Skin epidermis (tissue), 12 donors: Measurements from ENCODE around the gene GLO1.

Experiments
- H3K27ac ChIP-seq, 21 experiments: fragments of 200-600 bp; sonication (generic) in 11 of 21; one replicate each; pipeline ENCODE4 v1.5.0; 2020; ENCODE audit warnings: mild to moderate bottlenecking in 3 of 21, inconsistent platforms in 2 of 21, moderate library complexity in 2 of 21
- H3K4me3 ChIP-seq, 7 experiments: fragments of 200-600 bp; sonication (generic) in 2 of 7; one replicate each; pipeline ENCODE4 v1.5.0; 2020; ENCODE audit warnings: inconsistent platforms in 2 of 7, mild to moderate bottlenecking in 2 of 7, moderate library complexity in 1 of 7

Gene GLO1

DNA sequence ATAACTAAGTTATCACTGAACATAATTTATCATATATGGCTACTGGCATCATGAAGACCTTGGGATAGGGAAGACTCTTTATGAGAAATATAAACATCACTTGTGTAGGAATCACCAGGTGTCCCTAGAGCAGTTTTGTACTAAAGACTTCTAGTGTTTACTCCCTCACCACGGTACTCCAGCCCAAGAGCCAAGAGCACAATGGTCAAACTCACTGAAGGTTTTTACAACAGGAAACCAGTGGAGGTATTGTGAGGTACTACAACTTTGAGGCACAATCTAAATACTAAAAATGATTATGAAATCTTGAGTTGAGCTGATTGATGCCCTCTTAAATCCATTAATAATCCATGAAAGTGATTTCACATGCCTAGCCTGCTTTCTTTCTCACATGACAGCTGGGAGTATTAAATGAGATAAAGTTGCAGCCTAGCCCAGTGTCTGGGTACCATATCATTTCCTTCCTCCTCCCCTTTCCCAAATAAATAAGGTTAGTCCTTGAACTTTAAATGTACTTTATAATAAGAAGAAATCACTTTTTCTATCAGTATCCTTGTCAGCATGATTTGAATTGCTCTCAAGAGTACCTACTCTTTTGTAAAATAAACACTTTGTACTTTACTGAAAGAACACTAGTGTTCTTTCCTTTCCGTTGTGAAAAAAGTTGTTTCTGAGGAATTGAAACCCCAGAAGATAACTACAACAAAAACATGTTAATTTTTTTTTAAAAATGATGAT, 26.5 kb downstream of the GLO1 start:
- H3K27ac ChIP-seq: no peak overlapping the region
- no peak overlapping the region for H3K4me3 ChIP-seq

DNA sequence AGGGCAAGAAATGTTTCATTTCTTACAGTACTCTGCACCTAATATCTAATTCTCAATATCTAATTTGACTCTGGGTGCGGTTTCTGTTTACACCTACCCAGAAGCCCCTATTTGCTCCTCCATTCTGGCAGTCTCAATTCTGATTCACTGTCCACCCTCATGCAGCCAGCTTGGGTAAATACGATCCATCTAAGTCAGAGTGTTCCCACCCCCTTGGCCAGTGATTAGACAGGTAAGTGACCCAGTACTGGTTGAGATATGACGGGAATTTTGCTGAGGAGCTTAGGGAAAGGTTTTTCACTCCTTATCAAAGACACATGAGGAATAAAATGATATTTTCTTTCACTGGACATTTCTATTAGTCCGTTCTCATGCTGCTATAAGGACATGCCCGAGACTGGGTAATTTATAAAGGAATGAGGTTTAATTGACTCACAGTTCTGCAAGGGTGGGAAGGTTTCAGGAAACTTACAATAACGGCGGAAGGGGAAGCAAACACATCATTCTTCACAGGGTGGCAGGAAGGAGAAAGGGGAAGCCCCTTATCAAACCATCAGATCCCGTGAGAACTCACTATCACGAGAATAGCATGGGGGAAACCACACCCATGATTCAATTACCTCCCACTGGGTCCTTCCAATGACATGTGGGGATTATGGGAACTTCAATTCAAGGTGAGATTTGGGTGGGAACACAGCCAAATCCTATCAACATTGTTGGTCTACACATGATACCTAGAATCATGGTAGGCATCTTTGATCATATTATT, 29.4 kb downstream of the GLO1 start:
- no peak overlapping the region for H3K4me3 ChIP-seq
- no peak overlapping the region for H3K27ac ChIP-seq

GRCh38 chr6:38671885-38672467, 31.0 kb downstream of the GLO1 start:
- Histone ChIP-seq H3K4me3 (no peak overlapping the region), H3K27ac (no peak overlapping the region)

DNA sequence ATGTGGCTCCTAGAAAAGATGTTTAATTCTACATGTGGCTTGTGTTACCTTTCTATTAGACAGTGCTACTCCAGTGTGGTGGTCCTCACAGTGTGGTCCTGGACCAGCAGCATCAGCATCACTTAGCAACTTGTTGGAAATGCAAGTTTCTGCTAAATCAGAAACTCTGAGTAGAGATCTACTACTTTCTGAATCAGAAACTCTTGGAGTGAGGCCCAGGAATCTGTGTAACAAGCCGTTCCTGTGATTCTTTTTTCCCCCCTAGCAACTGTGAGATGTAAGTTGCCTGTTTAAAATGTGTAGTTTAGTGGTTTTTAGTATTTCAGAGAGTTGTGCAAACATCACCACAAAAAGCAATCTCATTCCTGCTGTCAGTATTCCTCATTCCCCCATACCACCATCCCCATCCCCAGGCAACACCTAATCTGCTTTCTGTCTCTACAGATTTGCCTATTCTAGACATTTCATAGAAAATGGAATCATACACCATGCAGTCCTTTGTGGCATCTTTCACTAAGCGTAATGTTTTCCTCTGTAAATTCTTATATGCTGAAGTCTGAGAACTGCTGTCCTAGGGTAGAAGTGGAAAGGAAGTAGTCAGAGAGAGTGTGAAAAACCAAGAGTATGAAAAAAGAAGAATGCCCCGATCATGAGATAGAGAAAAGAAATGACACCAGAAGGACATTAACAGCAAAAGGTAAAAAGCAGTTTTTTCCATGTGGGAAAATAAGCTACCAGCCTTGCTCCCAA, 44.4 kb downstream of the GLO1 start:
- Histone ChIP-seq H3K4me3 (no peak overlapping the region), H3K27ac (no peak overlapping the region)

DNA sequence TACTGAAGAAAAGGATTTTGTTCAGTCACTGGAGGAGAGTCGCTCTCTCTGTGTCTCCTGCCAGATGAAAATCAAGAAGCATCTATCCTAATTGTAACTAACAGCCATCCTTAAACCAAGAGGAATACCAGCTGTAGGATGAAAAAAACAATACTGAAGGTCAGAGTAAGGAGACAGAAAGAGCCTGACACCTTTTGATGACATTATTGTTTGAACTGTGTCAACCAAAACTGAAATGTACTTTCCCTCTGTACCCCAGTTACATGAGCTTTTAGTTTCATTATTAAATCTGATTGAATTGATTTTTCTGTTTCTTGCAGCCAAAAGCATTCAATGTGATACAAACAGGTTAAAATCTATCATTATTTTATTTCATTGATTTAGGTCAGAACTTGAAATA, 46.0 kb downstream of the GLO1 start:
- Histone ChIP-seq H3K27ac (no peak overlapping the region), H3K4me3 (no peak overlapping the region)

- H3K27ac ChIP-seq: no peak overlapping the region
- H3K4me3 ChIP-seq: no peak overlapping the region
These were observed 48.7 kb downstream of the GLO1 start for GRCh38 chr6:38654263-38654662.

GRCh38 chr6:38651121-38651784, 51.7 kb downstream of the GLO1 start:
- no peak overlapping the region for H3K4me3 ChIP-seq
- no peak overlapping the region for H3K27ac ChIP-seq

DNA sequence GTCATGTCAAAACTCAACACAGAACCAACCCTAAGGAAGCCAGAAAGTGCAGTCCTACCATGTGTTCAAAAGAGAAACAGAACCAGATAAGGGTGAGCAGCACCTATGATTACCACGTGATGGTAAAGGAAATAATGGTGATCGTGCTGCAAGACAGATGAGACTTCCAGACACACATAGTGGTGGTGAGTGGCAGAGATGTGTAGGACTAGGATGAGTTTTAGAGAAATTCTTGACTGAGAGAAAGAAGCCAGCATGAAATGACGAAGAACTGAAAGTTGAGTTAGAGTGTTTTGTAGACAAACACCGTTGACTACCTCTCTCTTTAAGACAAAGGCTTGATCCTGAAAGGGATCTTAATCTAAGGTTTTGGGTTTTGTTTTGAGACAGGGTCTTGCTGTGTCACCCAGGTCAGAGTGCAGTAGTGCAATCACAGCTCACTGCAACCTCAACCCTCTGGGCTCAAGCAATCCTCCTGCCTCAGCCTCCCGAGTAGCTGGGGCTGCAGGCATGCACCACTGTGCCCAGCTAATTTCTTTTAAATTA, 52.7 kb downstream of the GLO1 start:
- Histone ChIP-seq H3K27ac (no peak overlapping the region), H3K4me3 (no peak overlapping the region)

GRCh38 chr6:38649744-38650143, 53.2 kb downstream of the GLO1 start:
- Histone ChIP-seq H3K27ac (no peak overlapping the region), H3K4me3 (no peak overlapping the region)

- Histone ChIP-seq H3K27ac (no peak overlapping the region), H3K4me3 (no peak overlapping the region)
These were observed 54.3 kb downstream of the GLO1 start for GRCh38 chr6:38648629-38649028.

GRCh38 chr6:38646166-38646878, 56.6 kb downstream of the GLO1 start:
- H3K27ac ChIP-seq: no peak overlapping the region
- H3K4me3 ChIP-seq: no peak overlapping the region

- no peak overlapping the region for H3K27ac ChIP-seq
- no peak overlapping the region for H3K4me3 ChIP-seq
These were observed 58.0 kb downstream of the GLO1 start for GRCh38 chr6:38644951-38645350.

DNA sequence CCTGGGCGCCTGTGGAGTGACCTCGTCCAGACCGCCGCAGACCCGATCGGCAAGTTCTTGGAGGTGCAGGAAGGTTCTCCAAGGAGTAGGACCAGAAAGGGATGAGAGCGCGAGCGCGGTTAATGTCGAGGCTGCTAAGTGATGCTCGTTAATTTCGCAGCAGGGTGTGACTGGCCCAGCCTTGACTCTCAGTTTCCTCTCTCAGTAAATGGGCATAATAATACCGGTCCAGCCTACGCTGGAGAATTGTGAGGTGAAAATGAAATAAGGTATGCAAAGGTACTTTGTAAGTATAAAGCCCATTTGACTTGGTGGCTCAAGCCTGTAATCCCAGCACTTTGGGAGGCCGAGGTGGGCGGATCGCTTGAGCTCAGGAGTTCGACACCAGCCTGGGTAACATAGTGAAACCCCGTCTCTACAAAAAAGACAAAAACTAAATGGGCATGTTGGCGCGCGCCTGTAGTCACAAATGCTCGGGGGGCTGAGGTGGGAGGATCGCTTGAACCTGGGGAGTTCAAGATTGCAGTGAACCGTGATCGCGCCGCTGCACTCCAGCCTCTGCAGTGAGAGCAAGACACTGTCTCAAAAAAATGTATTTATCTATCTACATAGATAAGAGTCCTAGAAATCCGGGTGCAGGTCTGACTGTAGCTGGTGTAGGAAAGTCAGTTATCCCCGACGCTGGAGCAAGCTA, 62.6 kb downstream of the GLO1 start:
- Histone ChIP-seq H3K4me3 (peak overlapping the region; percentile 76 to 94 (median 84)), H3K27ac (peak overlapping the region; percentile 57 to 97 (median 92))

GRCh38 chr6:38639498-38640215, 63.3 kb downstream of the GLO1 start, which contains the start of gene BTBD9:
TSS of gene BTBD9 (minus strand) at chr6:38639929.
- peak within 1 kb of the TSS; percentile 76 to 94 (median 84) for H3K4me3 ChIP-seq
- peak within 1 kb of the TSS; percentile 57 to 97 (median 92) for H3K27ac ChIP-seq

- peak overlapping the region; percentile 57 to 97 (median 92) for H3K27ac ChIP-seq
These were observed 63.9 kb downstream of the GLO1 start for GRCh38 chr6:38638941-38639497.

DNA sequence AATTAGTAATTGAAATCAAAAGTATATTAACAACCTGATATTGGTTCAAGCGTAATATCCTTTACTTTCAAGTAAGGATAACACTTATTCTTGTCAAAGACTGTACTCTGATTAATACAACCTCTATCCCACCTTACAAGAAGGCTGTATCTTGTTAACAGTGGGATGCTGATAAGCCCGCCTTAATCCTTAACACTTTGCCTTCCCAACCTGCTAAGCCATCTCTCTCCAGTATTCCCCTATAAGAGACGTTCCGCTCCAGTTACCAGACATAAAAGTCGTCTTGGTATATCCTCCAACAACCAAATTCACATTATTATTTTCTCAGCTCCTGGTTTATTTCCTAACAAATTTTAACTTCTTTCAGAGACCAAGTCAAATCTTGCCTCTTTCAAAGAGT, 65.2 kb downstream of the GLO1 start:
- Histone ChIP-seq H3K27ac (no peak overlapping the region), H3K4me3 (no peak overlapping the region)

More at GRCh38 chr6:38638941-38639497, 63.9 kb downstream of the GLO1 start:
- peak overlapping the region; percentile 76 to 94 (median 84) for H3K4me3 ChIP-seq

DNA sequence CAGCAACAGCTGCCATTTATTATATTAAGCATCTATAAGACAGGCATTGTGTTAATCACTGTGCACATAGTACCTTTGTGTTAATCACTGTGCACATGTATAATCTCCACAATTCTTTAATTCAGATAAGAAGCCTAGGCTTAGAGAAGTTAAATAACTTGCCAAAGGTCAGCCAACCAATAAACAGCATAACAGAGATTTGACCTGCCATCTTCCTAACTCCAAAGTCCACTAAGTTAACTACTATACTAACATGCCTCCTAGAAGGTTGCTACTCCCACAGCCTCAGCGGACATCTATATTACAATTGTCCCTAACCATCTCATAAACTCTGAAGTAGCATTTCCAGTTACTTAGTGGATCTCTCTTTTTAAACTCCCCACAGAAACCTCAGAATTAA, 66.9 kb downstream of the GLO1 start:
- Histone ChIP-seq H3K4me3 (no peak overlapping the region), H3K27ac (no peak overlapping the region)
